Measurements from ENCODE around the gene FZR1.
"Not testable (repeated sequence)": the region's sequence is repeated elsewhere in the genome, so short reads cannot be mapped to it uniquely, and the experiment has no call there.

FZR1 gene

DNA sequence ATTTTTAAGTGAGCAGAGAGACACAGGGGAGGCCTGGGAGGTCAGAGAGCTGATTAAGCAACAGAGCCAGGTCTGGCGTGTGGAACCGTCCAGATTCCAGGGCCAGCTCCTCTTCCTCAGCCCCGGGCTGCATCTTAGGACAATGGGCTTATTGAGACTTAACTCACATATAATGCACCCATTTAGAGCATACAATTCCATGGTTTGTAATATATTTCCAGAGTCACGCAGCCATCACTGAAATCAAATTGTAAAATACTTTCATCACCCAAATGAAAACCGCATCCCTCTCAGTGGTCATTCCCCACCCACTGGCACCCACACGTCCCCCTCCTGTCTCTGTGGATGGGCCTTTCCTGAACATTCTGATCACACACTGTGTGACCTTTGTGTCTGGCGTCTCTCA is 64.5 kb downstream of the FZR1 start:
- DNase-seq (ENCODE audit: low read depth in 1 of 2, low spot score in 1 of 2) = no peak

DNA sequence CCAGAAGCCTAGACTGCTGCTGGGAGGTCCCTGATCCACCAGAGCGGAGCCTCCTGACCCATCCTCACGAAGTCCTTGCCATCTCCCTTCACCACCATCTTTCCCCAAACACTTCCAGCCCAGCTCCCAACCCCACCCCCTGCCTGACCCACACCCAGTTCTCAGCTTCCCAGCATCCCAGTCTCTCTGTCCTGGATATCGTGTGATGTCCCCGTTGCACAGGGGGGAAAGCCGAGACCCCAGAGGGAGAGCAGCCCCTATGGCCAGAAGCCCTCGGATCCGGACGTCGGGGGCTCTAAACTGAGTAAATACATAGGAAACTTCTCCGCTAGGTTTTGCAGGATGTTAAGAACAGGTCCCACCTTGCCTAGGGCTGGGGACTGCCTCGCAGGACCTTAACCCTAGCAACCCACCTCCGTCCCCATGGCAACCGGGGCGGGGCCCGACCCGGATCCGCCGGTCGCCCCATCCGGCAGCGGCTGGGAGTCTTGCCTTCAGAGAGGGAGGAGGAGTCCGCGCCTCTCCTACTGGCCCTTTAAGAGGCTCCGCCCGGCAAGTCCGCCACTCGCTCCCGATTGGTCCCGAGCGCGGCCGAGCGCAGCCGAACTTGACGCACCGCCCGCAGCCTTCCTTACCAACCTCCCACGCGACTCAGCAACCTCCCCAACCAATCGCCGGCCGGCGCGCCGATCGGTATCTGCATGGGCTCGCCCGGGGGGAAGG is 66.2 kb downstream of the FZR1 start:
- DNase-seq (ENCODE audit: low read depth in 1 of 2, low spot score in 1 of 2) = peak; percentile 99 to 100

DNA sequence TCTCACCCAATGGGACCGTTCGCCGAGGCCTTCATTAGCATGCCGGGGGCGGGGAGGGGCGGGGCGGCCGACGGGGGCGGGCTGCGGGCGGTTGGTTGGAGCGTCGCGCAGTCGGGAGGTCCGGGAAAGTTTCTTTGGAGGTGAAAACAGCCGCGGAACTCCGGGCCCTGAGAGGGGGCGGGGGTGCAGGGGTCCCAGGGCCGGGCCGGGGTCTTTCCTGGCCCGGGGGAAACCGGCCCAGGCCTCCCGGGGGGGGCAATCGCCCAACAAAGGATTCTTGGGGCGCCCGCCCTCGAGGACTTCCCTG is 66.7 kb downstream of the FZR1 start, which contains the start of gene HMG20B:
Gene HMG20B (plus strand): TSS at position 90 of the 307 bp plus-strand sequence. CDS start 366 bp downstream, outside the sequence.
- DNase-seq (ENCODE audit: low read depth in 1 of 2, low spot score in 1 of 2) = no peak

DNA sequence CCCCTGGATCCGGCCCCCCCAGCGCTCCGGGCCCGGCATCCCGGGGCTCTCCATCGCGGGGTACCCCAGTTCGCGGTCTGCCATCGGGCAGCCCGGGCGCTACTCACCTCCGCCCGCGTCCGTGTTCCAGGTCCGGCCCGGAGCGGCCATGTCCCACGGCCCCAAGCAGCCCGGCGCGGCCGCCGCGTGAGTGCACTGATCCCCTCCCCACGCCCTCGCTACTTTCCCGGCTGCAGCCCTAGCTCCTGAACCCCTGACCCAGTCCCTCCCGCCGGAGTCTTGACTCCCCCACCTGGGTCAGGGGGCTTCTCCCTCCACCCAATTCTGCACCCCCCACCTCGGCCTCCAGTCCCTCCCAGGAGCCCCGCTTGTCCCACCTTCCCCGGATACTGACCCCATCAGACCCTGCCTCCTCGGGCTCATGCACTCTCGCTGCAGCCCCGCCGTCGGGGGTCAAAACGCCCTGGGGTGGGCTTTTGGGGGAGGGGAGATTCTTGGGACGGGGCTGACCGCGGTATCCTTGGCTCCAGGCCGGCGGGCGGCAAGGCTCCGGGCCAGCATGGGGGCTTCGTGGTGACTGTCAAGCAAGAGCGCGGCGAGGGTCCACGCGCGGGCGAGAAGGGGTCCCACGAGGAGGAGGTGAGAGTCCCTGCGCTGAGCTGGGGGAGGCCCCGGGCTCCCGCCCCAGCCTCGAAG is 67.2 kb downstream of the FZR1 start:
- no peak for DNase-seq (ENCODE audit: low read depth in 1 of 2, low spot score in 1 of 2)

DNA sequence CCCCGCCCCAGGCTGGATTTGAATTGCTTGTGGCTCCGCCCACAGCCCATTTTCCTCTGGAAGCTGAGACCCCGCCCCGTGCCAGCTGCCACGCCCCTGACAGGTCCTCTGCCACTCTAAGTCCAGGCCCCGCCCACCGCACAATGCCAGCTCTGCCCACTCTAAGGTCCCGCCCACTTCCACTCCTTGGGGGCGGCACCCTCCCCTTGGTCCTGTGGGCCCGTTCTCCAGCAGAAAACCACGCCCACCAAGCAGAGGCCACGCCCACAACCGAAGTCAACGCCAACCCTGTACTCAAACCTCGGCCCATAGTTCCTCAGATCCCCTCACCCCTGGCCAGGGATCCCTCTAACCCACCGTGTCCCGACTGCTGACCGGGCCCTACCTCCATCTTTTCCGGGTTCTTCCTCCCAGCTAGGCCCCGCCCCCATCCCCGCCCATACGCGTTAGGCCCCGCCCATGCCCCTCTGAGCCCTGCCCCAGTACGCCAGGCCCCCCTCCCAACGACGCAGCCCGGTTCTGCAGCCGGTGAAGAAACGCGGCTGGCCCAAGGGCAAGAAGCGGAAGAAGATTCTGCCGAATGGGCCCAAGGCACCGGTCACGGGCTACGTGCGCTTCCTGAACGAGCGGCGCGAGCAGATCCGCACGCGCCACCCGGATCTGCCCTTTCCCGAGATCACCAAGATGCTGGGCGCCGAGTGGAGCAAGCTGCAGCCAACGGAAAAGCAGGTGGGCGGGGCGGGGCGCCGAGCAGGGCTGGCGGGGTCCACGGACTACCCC is 67.9 kb downstream of the FZR1 start:
- DNase-seq (ENCODE audit: low read depth in 1 of 2, low spot score in 1 of 2) = peak; percentile 45 to 60

DNA sequence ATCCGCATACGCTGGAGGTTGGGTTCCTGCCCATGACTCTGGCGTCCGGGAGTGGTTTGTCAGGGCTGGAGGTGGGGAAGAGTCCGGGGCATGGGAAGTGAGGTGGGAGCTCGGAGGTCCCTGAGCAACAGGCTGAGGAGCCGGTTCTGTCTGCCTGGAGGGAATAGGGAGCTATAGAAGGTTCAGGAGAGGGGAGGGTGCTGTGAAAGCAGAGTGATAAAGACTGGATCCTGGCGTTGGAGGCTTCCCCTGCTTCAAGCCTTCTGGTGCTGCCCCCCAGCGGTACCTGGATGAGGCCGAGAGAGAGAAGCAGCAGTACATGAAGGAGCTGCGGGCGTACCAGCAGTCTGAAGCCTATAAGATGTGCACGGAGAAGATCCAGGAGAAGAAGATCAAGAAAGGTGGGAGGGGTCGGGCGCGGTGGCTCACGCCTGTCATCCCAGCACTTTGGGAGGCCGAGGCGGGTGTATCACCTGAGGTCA is 69.2 kb downstream of the FZR1 start:
- DNase-seq (ENCODE audit: low read depth in 1 of 2, low spot score in 1 of 2) = no peak

DNA sequence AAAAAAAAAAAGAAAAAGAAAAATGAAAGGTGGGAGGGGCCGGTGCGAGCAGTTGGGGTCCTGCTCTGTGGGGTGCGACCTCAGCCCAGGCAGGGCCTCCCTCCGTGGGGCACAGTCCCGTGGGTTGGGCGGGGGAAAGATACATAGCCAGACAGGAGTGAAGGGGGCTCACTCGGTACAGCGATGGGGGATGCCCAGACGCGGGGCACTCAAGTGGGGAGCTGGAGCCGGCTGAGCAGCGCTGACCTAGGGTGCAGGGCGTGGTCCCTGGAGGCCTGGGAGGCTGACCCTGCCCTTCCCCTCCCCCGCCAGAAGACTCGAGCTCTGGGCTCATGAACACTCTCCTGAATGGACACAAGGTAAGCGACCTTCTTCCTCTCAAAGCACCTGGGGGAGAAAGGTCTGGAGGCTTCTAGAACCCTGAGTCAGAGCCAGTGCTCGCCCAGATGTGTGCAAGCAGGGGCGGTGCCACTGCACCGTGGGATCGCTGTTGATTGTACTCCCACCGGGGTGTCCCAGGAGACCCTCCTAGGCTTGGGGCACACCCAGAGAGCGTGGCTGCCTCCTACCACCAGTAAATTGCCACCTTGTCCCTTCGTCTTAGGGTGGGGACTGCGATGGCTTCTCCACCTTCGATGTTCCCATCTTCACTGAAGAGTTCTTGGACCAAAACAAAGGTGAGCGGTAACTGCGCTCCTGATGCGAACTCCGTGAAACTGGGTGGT is 70.0 kb downstream of the FZR1 start:
- DNase-seq (ENCODE audit: low read depth in 1 of 2, low spot score in 1 of 2) = no peak

DNA sequence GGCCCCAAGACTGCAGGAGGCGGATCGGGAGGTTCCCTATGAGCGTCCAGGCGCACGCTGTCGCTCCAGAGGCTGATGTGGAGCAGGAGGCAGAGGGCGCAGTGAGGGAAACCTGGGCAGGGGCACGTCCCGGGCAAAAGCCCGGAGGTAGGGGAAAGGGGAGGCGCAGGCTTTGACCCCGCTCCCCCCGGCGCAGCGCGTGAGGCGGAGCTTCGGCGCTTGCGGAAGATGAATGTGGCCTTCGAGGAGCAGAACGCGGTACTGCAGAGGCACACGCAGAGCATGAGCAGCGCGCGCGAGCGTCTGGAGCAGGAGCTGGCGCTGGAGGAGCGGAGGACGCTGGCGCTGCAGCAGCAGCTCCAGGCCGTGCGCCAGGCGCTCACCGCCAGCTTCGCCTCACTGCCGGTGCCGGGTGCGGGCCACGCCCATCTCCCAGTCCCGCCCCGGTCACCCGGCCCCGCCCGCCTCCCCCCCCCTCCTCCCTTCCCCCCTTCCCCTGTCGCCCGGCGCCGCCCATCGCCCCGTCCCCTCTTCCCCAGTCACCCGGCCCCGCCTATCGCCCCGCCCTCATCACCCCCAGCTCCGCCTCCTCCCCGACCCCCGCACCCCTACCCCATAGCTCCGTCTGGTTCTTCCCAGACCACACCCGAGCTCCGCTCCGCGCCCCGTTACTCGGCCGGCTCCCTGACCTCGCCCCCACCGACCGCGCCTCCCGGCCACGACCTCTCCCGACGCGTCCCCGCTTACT is 70.8 kb downstream of the FZR1 start:
- no peak for DNase-seq (ENCODE audit: low read depth in 1 of 2, low spot score in 1 of 2)

DNA sequence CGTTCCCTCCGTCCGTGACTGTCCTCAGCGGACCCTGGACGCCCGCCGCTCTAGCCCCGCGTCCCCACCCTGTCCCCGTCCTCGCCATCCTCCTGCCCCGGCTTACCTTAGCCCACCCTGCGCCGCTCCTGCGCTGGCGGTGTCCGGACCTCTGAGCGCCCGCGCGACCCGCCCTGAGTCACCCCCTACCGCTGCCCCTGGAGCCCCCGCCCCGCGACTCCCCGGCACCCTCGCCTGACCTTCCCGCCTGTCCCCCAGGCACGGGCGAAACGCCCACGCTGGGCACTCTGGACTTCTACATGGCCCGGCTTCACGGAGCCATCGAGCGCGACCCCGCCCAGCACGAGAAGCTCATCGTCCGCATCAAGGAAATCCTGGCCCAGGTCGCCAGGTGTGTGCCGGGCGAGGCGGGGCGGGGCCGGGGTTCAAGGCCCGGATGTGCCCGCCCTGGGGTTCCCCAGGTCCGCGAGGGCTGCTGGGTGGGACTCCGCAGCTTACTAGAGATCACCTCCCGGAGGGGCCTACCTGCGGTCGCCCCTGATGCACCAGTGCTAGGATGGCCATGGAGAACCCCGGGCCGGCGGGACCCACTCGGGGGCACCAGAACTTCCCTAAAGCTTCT is 71.7 kb downstream of the FZR1 start:
- DNase-seq (ENCODE audit: low read depth in 1 of 2, low spot score in 1 of 2) = no peak

DNA sequence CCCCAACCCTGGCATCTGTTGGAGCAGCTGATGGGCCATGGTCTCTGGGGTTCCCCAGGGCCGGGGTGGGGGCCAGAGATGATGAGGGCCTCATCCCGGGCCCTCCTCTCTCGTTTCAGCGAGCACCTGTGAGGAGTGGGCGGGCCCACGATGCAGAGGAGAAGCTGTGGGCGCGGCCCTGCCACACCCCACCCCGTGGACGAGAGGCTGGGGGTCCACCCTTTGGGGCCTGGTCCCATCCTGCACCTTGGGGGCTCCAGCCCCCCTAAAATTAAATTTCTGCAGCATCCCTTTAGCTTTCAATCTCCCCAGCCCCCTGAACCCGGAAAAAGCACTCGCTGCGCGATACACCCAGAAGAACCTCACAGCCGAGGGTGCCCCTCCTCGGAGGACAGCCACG is 72.3 kb downstream of the FZR1 start:
- no peak for DNase-seq (ENCODE audit: low read depth in 1 of 2, low spot score in 1 of 2)

DNA sequence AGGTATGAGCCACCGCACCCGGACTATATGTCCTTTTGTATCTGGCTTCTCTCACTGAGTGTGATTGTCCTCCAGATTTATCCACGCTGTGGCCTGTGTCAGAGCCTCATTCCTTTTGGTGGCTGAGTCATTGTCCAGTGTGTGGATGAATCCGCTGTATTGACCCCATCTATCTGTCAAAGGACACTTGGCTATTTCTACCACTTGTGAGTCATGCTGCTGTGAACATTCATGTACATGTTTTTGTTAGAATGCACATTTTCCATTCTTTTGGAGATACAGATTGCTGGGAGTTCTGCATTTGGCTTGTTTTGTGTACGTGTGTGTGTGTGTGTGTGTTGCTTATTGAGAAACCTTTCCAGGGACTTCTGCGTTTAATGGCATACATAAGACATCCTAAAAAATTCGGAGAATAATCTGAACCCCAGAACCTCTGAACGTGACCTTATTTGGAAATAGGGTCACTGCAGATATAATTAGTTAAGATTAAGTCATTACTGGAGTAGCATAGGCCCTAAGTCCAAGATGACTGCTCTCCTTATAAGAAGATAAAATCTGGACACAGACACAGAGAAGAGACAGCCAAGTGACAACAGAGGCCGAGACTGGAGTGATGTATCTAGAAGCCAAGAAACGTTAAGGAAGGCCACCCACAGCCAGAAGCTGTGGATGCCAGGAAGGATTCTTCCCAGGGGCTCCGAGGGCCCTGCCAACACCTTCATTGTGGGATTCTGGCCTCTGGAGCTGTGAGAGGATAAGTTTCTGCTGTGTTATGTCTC is 74.2 kb downstream of the FZR1 start:
- no peak for DNase-seq (ENCODE audit: low read depth in 1 of 2, low spot score in 1 of 2)

DNA sequence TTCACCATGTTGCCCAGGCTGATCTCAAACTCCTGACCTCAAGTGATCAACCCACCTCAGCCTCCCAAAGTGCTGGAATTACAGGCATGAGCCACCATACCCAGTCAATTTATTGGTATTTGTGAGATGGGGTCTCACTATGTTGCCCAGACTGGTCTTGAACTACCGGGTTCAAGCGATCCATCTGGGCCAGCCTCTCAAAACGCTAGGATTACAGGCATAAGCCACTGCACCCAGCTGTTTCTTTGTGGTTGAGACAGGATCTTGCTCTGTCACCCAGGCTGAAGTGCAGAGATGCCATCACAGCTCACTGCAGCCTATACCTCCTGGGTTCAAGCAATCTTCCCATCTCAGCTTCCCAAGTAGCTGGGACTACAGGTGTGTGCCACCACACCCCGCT is 75.7 kb downstream of the FZR1 start:
- not testable (repeated sequence) for DNase-seq (ENCODE audit: low read depth in 1 of 2, low spot score in 1 of 2)

DNA sequence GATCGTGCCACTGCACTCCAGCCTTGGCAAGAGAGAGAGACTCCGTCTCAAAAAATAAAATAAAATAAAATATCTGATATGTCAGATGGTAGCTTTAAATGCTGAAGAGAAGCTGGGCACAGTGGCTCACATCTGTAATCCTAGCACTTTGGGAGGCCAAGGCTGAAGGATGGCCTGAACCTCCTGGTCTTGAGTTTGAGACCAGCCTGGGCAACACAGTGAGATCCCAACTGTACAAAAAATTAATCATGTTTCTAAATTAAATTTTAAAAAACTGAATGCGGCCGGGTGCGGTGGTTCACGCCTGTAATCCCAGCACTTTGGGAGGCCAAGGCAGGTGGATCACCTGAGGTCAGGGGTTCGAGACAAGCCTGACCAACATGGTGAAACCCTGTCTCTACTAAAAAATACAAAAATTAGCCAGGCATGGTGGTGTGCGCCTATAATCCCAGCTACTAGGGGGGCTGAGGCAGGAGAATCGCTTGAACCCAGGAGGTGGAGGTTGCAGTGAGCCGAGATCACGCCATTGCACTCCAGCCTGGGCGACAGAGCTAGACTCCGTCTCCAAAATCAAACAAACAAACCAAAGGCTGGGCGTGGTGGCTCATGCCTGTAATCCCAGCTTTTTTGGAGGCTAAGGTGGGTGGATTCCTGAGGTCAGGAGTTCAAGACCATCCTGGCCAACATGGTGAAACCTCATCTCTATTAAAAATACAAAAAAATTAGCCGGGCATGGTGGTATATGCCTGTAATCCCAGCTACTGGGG is 78.1 kb downstream of the FZR1 start:
- not testable (repeated sequence) for DNase-seq (ENCODE audit: low read depth in 1 of 2, low spot score in 1 of 2)

DNA sequence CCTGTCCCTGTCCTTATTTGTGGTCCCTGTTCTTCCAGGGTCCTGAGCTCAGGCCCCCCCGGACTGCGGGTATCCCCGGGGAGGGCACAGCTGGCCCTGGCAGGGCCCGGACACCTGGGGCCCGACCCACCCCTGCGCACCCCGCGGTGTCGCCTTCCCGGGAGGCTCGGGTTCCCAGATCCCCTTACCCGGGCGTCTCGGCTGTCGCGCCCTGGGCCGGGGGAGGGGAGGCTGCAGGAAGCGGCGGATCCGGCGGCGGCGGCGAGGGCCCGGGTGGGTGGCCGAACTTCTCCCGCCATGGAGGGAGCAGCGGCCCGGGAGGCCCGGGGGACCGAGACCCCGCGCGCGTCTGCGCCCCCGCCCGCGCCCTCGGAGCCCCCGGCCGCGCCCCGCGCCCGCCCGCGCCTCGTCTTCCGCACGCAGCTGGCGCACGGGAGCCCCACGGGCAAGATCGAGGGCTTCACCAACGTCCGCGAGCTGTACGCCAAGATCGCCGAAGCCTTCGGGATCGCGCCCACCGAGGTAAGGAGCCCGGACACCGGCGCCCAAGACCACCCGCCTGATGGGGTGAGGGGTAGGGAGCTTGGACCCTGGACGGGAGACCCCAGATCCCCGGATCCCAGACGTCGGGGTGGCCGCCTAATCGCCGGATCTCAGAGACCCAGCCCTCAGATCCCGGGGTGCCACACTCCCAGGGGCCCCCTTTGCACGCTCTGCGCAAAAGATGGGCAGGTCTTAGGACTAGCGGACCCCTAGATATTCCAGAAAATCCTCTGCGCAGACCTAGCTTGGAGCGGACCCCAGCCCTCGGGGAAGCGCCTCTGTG is 79.4 kb downstream of the FZR1 start, which contains the start of gene GIPC3:
Gene GIPC3 (plus strand): TSS at position 178 of the 826 bp plus-strand sequence. CDS start 120 bp downstream, at position 298.
- no peak for DNase-seq (ENCODE audit: low read depth in 1 of 2, low spot score in 1 of 2)

DNA sequence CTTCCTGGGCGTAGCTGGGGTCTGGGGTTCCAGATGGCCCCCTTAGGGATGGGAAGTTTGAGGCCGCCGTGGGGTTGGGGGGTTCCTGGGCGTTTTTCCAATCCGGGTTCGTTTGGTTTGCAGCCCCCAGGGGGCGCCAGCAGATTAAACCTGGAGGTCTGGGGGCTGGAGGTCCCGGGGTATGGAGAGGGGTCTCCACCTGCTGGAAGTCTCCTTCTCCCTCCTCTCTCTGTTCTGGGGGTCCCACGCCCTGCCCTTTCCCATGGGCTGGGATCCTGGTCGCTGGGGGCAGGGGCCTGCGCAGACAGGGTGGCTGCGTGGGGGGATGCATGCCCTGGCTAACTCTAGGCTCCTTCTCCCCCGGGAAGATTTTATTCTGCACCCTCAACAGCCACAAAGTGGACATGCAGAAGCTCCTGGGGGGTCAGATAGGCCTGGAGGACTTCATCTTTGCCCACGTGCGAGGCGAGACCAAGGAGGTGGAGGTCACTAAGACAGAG is 80.1 kb downstream of the FZR1 start:
- peak in 1 of 2 donors; percentile 25 for DNase-seq (ENCODE audit: low read depth in 1 of 2, low spot score in 1 of 2)

DNA sequence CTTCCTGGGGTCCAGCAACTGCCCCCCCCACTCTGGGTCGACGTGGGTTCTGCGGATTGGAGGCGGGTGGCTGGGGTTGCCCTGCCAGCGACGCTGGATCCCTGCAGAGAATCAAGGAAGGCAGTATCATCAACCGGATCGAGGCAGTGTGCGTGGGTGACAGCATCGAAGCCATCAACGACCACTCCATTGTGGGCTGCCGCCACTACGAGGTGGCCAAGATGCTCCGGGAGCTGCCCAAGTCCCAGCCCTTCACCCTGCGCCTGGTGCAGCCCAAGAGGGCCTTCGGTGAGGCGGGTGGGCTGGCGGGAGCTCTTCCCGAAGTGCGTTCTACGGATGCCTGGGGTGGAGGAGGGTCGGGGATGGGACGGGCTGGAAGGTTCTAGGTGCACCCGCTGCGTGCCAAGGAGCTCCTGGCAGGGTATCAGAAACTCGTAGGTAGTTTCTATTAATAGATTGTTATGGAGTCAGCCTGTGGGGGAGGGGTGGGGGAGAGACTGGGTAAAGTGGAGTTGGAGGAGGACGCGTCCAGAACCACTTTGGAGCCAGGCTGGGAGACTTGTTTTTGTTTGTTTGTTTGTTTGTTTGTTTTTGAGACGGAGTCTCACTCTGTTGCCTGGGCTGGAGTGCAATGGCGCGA is 80.7 kb downstream of the FZR1 start:
- no peak for DNase-seq (ENCODE audit: low read depth in 1 of 2, low spot score in 1 of 2)

All from activated T-helper 1 cell treated with anti-CD3 and anti-CD28 coated beads, Interleukin-2, amount 50 U/mL, for 16 hours (primary cell).